Loucy (cell line): ENCODE data around the gene XCR1.
"Not testable (repeated sequence)": the region's sequence is repeated elsewhere in the genome, so short reads cannot be mapped to it uniquely, and the experiment has no call there.

ENCODE experiments used
- H2AFZ ChIP-seq: fragments of 200-600 bp; sonication (generic); 2 replicates; pipeline ENCODE4 v1.6.0; 2016; ENCODE audit warnings: antibody characterized with exemption, mild to moderate bottlenecking, low read length, moderate library complexity
- H3F3A ChIP-seq: fragments of 200-600 bp; 2 replicates; pipeline ENCODE4 v1.6.0; 2016; ENCODE audit warnings: antibody characterized with exemption, low read depth, mild to moderate bottlenecking
- H3K27me3 ChIP-seq: fragments of 200-600 bp; sonication (generic); 2 replicates; pipeline ENCODE4 v1.6.1; 2014; ENCODE audit warnings: low read length, mild to moderate bottlenecking; ENCODE audit not compliant: insufficient read depth, poor library complexity, severe bottlenecking
- H3K36me3 ChIP-seq: fragments of 200-600 bp; sonication (generic); 2 replicates; pipeline ENCODE4 v1.6.1; 2016; ENCODE audit warnings: low read length; ENCODE audit not compliant: insufficient read depth
- H3K4me1 ChIP-seq: fragments of 200-600 bp; sonication (generic); 2 replicates; pipeline ENCODE4 v1.5.1; 2014; ENCODE audit warnings: low read length, mild to moderate bottlenecking; ENCODE audit not compliant: insufficient read depth, poor library complexity, severe bottlenecking
- H3K4me2 ChIP-seq: fragments of 200-600 bp; sonication (generic); 2 replicates; pipeline ENCODE4 v1.6.0; 2014; ENCODE audit warnings: antibody characterized with exemption, low read length, low read depth, mild to moderate bottlenecking; ENCODE audit not compliant: poor library complexity, severe bottlenecking
- H3K4me3 ChIP-seq: fragments of 200-600 bp; sonication (generic); 2 replicates; pipeline ENCODE4 v1.5.1; 2014; ENCODE audit warnings: low read length, mild to moderate bottlenecking, mixed read lengths; ENCODE audit not compliant: poor library complexity, severe bottlenecking
- H3K79me2 ChIP-seq: fragments of 200-600 bp; sonication (generic); 2 replicates; pipeline ENCODE4 v1.6.1; 2014; ENCODE audit warnings: low read length; ENCODE audit not compliant: insufficient read depth
- H3K9ac ChIP-seq: fragments of 200-600 bp; sonication (generic); 2 replicates; pipeline ENCODE4 v1.6.0; 2014; ENCODE audit warnings: mild to moderate bottlenecking, low read depth, low read length, moderate library complexity; ENCODE audit not compliant: poor library complexity, severe bottlenecking
- H3K9me2 ChIP-seq: fragments of 200-600 bp; sonication (generic); replicated peaks from 2 replicates; pipeline ENCODE4 v1.6.1; 2016; ENCODE audit warnings: low read depth, low read length, mixed read lengths
- H3K9me3 ChIP-seq: fragments of 200-600 bp; sonication (generic); 2 replicates; pipeline ENCODE4 v1.6.1; 2014; ENCODE audit warnings: mild to moderate bottlenecking, antibody characterized with exemption, low read length, low read depth; ENCODE audit not compliant: insufficient read depth
- H4K20me1 ChIP-seq: fragments of 200-600 bp; sonication (generic); 2 replicates; pipeline ENCODE4 v1.6.0; 2014; ENCODE audit warnings: antibody characterized with exemption, low read length, mild to moderate bottlenecking; ENCODE audit not compliant: insufficient read depth, poor library complexity, severe bottlenecking
- EZH2phosphoT487 ChIP-seq: fragments of 200-600 bp; IDR thresholded peaks from 2 replicates; pipeline ENCODE4 v1.6.1; 2018; ENCODE audit warnings: antibody characterized with exemption, mild to moderate bottlenecking, moderate library complexity, borderline replicate concordance
- TF ChIP-seq, protein P1 (sequence below): fragments of 200-600 bp; sonication (generic); conservative IDR thresholded peaks from 2 replicates; pipeline ENCODE4 v1.5.1; 2014; ENCODE audit warnings: mild to moderate bottlenecking, antibody characterized with exemption, low read length

The XCR1 gene

DNA sequence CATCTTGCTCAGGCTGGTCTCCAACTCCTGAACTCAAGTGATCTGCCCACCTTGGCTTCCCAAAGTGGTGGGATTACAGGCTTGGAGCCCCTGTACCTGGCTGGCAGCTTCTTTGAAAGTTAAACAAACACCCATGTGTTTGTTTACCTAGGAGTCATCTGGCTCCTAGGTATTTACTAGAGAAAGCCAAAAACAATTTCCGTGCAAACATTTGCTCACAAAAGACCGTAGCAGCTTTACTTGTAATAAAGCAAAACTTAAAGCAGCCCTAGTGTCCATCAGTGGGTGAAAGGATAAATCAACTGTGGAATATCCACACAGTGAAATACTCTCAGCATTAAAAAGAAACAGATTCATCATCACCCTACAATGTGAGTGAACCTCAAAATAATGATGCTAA lies 29.4 kb upstream of the XCR1 start:
- Histone ChIP-seq H2AFZ (no peak overlapping the region), H3K79me2 (no peaks in the 10 kb centered on the region), H3K4me1 (no peaks in the 10 kb centered on the region), H4K20me1 (no peaks in the 10 kb centered on the region), H3K27me3 (no peaks in the 10 kb centered on the region), H3K36me3 (no peaks in the 10 kb centered on the region), H3F3A (no peaks in the 10 kb centered on the region), H3K4me3 (no peak overlapping the region), H3K9ac (no peak overlapping the region), H3K9me2 (no peaks in the 10 kb centered on the region), H3K4me2 (no peak overlapping the region), H3K9me3 (no peaks in the 10 kb centered on the region)
- TF ChIP-seq EZH2phosphoT487 = no peak
- TF ChIP-seq, protein P1, sequence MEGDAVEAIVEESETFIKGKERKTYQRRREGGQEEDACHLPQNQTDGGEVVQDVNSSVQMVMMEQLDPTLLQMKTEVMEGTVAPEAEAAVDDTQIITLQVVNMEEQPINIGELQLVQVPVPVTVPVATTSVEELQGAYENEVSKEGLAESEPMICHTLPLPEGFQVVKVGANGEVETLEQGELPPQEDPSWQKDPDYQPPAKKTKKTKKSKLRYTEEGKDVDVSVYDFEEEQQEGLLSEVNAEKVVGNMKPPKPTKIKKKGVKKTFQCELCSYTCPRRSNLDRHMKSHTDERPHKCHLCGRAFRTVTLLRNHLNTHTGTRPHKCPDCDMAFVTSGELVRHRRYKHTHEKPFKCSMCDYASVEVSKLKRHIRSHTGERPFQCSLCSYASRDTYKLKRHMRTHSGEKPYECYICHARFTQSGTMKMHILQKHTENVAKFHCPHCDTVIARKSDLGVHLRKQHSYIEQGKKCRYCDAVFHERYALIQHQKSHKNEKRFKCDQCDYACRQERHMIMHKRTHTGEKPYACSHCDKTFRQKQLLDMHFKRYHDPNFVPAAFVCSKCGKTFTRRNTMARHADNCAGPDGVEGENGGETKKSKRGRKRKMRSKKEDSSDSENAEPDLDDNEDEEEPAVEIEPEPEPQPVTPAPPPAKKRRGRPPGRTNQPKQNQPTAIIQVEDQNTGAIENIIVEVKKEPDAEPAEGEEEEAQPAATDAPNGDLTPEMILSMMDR = no peak

DNA sequence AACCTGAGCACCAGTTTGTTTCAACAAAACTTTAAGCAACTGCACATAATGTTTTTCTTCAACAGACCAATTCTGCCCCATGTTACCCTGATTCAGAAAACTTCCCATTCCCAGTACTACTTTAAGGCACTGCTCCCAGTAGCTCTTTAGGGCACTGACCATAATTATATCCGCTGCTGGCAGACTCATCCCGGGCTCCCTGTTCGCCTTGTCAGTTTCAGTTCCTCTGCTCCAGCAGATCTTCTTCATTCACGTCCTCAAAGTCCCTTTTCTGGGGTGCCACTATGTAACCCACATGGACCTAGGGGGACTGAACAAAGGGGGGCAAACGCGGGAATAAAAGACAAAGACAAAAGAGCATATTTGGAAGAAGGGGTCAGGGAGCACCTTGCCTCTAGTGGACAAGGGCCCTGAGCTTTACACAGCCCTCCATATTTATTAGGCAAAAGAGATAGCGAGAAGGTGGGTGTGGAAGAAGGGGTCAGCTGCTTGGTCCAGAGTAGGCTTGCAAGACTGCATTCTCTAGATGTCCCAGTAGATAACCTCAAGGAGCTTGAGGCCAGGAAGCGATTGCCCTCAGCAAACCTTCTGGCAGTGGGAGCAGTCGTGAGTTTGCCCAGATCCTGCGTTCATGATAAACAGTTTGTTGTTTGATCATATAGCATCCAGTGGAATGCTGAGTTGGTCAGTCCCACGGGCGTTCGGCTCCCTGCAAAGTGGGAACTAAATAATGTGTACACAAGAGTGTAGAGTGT lies 26.7 kb upstream of the XCR1 start:
- H3F3A ChIP-seq, H3K4me2 ChIP-seq, H3K9ac ChIP-seq, H4K20me1 ChIP-seq, H3K79me2 ChIP-seq, H3K9me3 ChIP-seq, H2AFZ ChIP-seq, H3K4me1 ChIP-seq, H3K9me2 ChIP-seq, H3K27me3 ChIP-seq, H3K36me3 ChIP-seq, H3K4me3 ChIP-seq: not testable (repeated sequence)

DNA sequence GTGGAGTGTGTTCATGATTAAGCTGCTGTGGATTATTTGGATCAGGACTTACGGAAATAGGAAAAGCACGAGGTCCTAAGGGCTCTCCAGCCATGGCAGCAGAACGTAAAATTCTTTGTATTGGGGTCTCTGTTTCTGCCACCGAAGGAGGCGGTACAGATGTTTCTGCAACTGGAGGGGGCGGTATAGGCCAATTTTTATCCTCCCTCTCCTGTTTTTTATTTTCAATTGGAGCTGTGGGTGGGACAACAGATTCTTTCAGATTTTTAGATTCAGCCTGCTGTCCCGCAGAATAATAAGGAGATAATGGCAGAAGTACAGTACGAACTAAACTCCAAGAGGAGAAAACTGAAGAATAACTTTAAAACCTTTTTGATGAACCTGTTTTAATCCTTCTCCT lies 26.0 kb upstream of the XCR1 start:
- not testable (repeated sequence) for H4K20me1 ChIP-seq, H3K9me2 ChIP-seq, H3K36me3 ChIP-seq, H3K9me3 ChIP-seq, H2AFZ ChIP-seq, H3K9ac ChIP-seq, H3K4me3 ChIP-seq, H3K4me1 ChIP-seq, H3K79me2 ChIP-seq, H3F3A ChIP-seq, H3K4me2 ChIP-seq, H3K27me3 ChIP-seq

DNA sequence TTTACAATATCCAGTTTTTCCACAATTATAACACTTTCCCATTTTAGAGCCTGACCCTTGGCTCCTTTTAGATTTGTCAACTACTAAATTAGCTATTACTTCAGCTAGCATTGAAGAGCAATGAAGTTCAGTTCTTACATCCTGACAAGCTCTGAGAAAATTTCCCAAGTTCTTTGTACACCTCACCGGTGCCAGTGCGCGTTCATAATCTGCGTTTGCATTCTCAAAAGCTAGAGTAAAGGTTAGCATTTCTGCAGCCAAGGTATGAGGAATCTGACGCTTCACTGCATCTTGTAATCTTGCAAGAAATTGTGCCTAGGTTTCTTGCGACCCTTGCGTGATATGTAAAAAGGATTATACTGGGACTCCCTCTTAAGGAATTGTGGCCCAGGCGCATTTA lies 25.2 kb upstream of the XCR1 start:
- H3K36me3 ChIP-seq = no peaks in the 10 kb centered on the region
- no peaks in the 10 kb centered on the region for H3F3A ChIP-seq
- no peak overlapping the region for H3K4me3 ChIP-seq
- H3K4me1 ChIP-seq = no peaks in the 10 kb centered on the region
- no peak overlapping the region for H2AFZ ChIP-seq
- H3K4me2 ChIP-seq = no peak overlapping the region
- no peaks in the 10 kb centered on the region for H3K79me2 ChIP-seq
- H3K9me2 ChIP-seq = no peaks in the 10 kb centered on the region
- H4K20me1 ChIP-seq = no peaks in the 10 kb centered on the region
- no peaks in the 10 kb centered on the region for H3K27me3 ChIP-seq
- TF ChIP-seq EZH2phosphoT487 = no peak
- TF ChIP-seq, protein P1 = no peak
- H3K9ac ChIP-seq = no peak overlapping the region
- no peaks in the 10 kb centered on the region for H3K9me3 ChIP-seq
